Measurements from ENCODE around the gene DNMT3A. TPM values are rescaled to one million over a fixed set of nuclear protein-coding genes. Genes with fewer than 3 reads are reported as not detected.

DNMT3A gene
- total RNA-seq, 1 donor from 2014 or later, result 49.9 TPM

DNA sequence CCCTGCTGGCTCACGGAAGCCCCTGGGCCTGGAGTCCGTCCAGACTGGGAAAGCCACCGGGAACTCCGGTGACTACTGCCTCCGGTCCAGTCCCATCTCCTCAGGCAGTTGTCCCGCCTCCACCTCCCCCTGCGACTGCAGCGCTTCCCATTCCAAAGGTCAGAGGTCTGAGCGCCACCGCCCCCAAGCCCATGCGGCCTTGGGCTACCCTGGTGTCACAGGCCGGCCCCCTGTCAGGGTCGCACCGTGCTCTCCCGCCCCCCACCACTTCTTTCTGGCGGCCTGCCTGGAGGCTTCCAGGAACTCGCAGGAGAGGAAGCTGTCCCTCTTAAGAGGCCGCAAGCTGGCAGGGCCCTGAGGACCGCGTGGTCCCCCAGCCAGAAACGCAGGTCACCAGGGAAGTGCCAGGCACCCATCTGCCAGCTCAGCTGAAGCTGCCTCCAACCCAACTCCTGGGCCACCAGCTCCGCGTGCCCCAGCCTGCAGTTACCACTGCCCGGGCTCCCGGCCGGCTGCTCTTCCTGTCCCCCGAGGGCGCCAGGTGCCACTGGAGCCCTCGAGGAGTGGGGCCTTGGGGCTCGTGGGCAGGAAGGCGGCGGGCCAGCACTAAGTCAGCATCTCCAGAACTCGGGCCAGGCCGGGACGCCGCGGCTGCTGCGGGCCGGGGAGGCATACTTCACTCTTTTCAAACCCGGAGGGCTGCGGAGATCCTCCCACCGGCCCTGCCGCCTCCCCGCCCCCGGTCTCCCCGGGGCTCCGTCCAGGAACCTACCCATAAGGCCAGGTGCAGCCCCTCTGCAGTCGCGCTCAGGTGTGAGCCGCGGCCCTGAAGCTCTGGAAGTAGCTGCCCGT lies 90.1 kb downstream of the DNMT3A start:
- Mint-ChIP-seq H3K4me3 (peak overlapping the region; percentile 78), H3K36me3 (ENCODE audit: low read depth) (peaks cover 32% of the 10 kb centered on the region), H3K27me3 (no peaks in the 10 kb centered on the region), H3K27ac (peak overlapping the region; percentile 66), H3K4me1 (peaks cover 29% of the 10 kb centered on the region), H3K9me3 (no peaks in the 10 kb centered on the region)
- ChIA-PET POLR2A (interaction anchor here (0.6 to 2.5 kb wide), 9 partner anchors 19 to 276 kb away, joined by 3 to 9 read pairs (median 3); no protein-coding TSS in a partner anchor), CTCF (no interaction called here)
- peak; percentile 65 for ATAC-seq (ENCODE audit: low read depth)
- intact Hi-C loops (cut with micrococcal nuclease), result loop anchor here (2.0 to 5.0 kb wide), 3 partner anchors 23 to 271 kb away; no protein-coding TSS in a partner anchor
- DNase-seq, result peak; percentile 46
- TF ChIP-seq CTCF (IDR thresholded peaks at IDR 0.05), result no peak

DNA sequence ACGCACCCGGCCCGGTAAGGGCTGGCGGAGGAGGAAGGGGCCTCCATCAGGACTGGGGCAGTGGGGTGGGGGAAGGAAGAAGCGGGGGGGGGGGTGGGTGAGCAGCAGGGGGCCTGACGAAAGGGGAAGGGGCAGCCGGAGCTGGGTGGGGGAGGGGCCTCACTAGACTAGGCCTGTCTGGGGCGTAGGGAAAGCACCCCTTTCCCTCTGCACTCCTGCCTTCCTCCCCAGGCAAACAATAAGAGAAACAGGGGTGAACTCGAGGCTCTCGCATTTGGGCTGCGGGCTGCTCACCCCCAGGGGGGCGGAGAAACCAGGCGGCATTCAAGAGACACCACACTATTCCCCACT lies 90.7 kb downstream of the DNMT3A start:
- DNase-seq (no peak), ATAC-seq (ENCODE audit: low read depth) (peak; percentile 21)
- H3K4me1 Mint-ChIP-seq, result peaks cover 29% of the 10 kb centered on the region
- TF ChIP-seq CTCF (IDR thresholded peaks at IDR 0.05), result no peak
- H3K9me3 Mint-ChIP-seq, result no peaks in the 10 kb centered on the region
- CTCF ChIA-PET, result interaction anchor here (0.9 to 1.2 kb wide), 2 partner anchors 20 to 28 kb away, joined by 3 to 4 read pairs; no protein-coding TSS in a partner anchor
- peak overlapping the region; percentile 78 for H3K4me3 Mint-ChIP-seq
- intact Hi-C loops (cut with micrococcal nuclease), result loop anchor here (2.0 to 5.0 kb wide), 2 partner anchors 50 to 271 kb away; no protein-coding TSS in a partner anchor
- POLR2A ChIA-PET, result interaction anchor here (0.6 to 2.5 kb wide), 6 partner anchors 23 to 111 kb away, joined by 3 to 9 read pairs (median 3); no protein-coding TSS in a partner anchor
- H3K36me3 Mint-ChIP-seq (ENCODE audit: low read depth), result peaks cover 36% of the 10 kb centered on the region
- peak overlapping the region; percentile 66 for H3K27ac Mint-ChIP-seq
- no peaks in the 10 kb centered on the region for H3K27me3 Mint-ChIP-seq

DNA sequence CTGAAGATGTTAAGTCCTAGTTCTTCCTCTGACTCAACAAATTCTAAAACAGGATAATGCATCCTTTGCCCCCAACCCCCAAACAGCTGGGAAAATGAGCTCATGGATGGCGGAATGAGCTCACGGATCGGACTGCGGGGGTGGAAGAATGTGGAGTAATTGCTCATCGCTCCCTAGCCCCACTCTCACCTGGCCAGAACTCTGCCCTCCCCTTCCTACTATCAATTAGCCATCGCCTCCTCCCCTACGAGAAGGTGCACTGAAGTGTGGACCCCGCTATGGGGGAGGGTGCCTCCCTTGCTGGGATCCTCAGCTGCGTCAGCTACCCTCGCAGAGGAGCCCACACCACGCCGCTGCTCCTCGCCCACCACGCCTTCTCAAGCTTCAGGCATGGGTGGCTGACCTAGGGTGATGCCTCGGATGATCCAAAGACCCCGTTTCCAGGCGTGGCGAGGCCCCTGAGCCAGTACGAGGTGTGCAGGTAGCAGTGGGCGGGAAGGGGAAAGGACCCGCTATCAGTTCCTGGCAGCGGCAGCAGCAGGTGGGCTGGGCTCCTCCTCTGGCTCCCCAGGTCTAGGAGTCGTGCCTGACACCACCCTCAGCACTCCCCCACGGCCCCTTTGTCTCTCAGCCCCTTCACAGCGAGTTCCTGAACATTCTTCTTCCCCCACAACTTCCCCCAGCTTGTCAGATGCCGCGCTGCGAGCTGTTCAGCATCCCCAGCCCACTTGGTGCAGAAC lies 91.2 kb downstream of the DNMT3A start:
- Mint-ChIP-seq H3K36me3 (ENCODE audit: low read depth) (peaks cover 36% of the 10 kb centered on the region), H3K4me3 (peak overlapping the region; percentile 76), H3K27ac (peak overlapping the region; percentile 37), H3K4me1 (peaks cover 29% of the 10 kb centered on the region), H3K9me3 (no peaks in the 10 kb centered on the region), H3K27me3 (no peaks in the 10 kb centered on the region)
- TF ChIP-seq CTCF (IDR thresholded peaks at IDR 0.05), result no peak
- ATAC-seq (ENCODE audit: low read depth), result peak; percentile 11
- ChIA-PET POLR2A (interaction anchor here (0.5 to 2.5 kb wide), 6 partner anchors 23 to 1323 kb away, joined by 3 to 9 read pairs (median 3); no protein-coding TSS in a partner anchor), CTCF (interaction anchor here (0.8 to 1.2 kb wide), 5 partner anchors 20 to 449 kb away, joined by 3 to 4 read pairs (median 3); no protein-coding TSS in a partner anchor)
- intact Hi-C loops (cut with micrococcal nuclease), result loop anchor here (2.0 to 5.0 kb wide), 2 partner anchors 50 to 272 kb away; no protein-coding TSS in a partner anchor
- no peak for DNase-seq

- ATAC-seq (ENCODE audit: low read depth) (no peak), DNase-seq (no peak)
- Mint-ChIP-seq H3K27ac (no peak overlapping the region), H3K9me3 (no peaks in the 10 kb centered on the region), H3K27me3 (no peaks in the 10 kb centered on the region), H3K4me3 (peak overlapping the region; percentile 11), H3K4me1 (peaks cover 29% of the 10 kb centered on the region), H3K36me3 (ENCODE audit: low read depth) (peaks cover 41% of the 10 kb centered on the region)
- CTCF ChIA-PET, result interaction anchor here (0.8 to 1.2 kb wide), 4 partner anchors 24 to 450 kb away, joined by 3 to 4 read pairs (median 4); no protein-coding TSS in a partner anchor
- POLR2A ChIA-PET, result interaction anchor here (0.5 to 1.3 kb wide), 3 partner anchors 24 to 1323 kb away, joined by 3 read pairs; no protein-coding TSS in a partner anchor
- TF ChIP-seq CTCF (IDR thresholded peaks at IDR 0.05), result no peak
- intact Hi-C loops (cut with micrococcal nuclease), result loop anchor here (2.0 to 5.0 kb wide), 2 partner anchors 51 to 273 kb away; no protein-coding TSS in a partner anchor
These were observed 91.9 kb downstream of the DNMT3A start for GRCh38 chr2:25249785-25250184.

Measured in activated B cell treated with CpG ODN at 0.5 μM for 24 hours (primary cell).